Measurements from ENCODE around the gene SDCCAG8.

SDCCAG8 gene

DNA sequence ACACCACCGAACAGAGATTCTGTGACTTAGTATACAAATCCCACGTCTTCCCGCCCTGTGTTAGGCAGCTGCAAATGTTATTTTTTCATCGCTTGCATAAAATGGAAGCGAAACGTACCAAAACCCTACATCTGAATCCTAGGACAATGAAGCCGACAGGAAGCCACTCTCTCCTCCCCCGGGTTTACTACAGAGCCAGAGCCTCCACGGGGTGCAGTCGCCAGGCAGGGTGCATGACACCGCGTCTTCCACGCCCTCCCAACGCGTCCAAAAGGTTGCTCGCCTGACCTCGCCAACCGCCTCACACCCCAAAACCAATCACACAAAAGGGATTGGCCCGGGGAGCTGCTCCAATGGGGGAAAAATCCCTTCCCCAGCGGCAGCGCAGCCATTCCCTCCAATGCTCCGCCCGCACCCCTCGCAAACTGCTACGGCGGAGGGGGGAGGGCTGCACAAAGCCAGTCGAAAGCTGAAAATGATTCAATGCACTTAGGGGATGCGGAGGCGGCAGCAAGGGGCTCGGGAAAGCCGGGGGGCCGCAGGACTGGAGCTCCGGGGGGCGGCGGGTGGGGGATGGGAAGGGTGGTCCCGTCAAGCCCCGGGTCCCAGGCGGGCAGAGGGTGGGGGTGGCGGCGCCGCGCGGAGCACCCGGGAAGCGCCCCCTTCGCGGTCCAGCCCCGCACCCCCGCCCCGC, 1.5 kb upstream of the SDCCAG8 start:
- in situ Hi-C loops (cut with MboI; ENCODE audit: low sequenced_read_pairs) = no loop called here

DNA sequence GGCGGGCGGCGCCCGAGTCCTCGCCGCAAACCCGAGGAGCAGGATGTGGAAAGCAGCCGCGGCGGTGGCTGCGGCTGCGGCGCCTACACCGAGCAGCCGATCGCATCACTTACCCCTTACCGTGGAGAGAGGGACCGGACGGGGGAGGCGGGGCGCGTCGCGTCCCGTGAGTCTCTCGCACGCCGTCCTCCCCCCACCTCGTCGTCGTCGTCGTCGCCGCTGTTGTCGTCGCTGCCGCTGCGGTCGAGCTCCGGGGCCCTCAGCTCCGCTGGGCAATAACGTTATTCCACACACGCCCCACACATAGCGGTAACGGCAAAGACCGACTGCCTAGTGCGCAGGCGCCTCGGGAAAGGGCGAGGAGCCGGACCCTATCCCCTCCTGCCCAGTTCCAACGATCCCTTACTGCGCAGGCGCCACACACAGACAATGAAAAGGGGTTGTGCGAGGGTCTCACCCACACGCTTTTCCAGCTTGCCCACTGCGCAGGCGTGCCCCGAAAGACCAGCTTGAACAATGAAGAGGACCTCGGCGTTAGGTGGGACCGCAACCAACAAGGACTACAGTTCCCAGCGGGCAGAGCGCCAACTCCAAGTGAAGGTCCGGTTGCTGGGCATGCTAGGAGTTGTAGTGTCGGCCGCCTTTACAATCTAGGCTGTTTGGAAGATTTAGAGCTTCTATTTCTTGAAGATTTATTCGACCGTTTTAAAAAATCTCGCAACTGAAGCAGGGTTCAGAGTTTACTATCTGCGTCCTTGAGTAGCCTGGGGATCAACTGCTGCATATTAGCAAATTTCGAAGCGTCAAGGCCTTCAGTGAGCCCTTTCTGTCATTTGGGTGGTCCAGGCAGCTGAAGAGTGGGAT, 682 bp upstream of the SDCCAG8 start, which contains the start of gene CEP170:
Gene CEP170, minus strand, starts transcription at position 355 of the 864 bp plus-strand sequence. CDS start 30,001 bp downstream, outside the sequence.
- in situ Hi-C loops (cut with MboI; ENCODE audit: low sequenced_read_pairs) = no loop called here

DNA sequence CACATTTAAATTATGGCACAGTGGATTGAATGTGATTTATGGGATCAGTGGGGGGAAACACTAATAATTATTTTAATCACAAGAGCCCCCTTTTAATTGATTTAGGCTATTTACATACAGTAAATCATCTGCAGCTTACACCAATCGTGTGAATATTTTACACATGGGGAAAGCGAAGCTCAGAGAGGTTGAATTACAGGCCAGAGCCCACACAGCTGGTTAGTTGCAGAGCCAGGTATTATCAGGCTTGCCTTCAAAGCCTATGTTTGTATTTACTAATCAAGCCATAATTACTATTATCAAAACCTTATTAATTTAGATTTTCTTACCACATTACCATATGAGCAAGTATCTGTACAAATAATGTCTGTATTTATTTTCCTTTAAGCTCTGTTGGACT, 749 bp downstream of the SDCCAG8 start:
- in situ Hi-C loops (cut with MboI; ENCODE audit: low sequenced_read_pairs) = no loop called here

DNA sequence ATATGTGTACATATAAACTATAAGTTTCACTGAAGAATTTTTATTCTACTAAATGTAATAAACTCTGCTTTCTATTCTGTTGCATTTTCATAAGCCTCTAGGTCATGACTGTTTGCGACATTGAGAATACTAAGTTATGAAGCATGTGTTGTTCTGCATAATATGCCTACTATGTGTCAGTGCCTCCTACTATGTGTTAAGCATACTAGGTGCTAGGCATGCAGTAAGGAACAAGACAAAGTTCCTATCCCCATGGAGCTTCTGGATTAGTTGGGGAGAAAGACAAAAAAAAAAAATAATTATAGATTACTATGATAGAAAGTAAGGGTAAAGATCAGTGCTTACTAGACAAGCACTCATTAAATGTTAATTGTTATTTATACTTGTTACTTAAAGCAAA, 1.3 kb downstream of the SDCCAG8 start:
- in situ Hi-C loops (cut with MboI; ENCODE audit: low sequenced_read_pairs) = no loop called here

DNA sequence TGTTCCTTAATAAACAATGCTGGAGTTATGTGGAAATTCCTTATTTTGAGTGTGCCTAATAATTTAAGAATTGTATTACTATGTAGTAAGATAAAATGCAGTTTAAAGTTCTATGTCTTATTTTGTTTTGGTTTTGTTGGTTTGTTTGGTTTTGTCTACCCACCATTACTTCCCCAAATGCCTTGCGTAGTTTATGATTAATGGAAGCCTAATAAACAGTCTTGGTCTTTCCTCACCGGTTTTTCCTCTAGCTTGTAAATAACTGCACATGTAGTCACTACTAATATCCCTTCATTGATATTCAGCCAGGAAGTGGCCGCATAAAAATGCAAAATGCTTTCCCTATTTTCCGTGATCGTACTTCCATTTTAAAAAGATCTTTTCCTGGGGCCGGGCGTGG, 2.9 kb downstream of the SDCCAG8 start:
- in situ Hi-C loops (cut with MboI; ENCODE audit: low sequenced_read_pairs) = no loop called here

DNA sequence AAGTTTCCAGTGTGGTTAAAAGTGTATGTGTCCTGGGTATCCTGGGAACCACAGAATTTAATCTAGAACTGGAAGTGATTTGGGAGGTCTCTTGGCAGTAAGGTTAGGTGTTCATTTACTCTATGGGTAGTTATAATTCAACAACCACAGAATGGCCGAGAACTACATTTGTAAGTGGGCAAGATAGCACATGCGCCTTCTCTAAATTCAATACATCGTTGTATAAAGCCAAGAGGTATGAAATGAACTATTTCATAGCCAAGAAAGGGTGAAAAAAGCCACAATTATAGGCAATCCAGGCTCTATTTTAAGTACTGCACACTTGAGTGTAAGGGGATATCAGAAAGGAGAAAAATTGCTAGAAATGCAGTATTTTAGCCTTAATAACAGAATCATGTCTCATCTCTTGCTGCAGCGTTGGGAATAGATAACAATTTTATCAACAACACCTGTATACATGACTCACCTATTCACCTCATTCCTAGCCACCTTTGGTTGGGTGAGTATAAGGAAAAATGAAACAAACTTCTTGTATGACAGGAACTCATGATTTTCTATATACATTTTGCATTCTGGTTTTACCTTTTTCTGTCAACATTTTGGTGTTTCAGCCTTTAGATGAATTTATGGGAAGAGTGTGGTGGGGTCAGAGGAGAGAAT, 4.5 kb downstream of the SDCCAG8 start:
- in situ Hi-C loops (cut with MboI; ENCODE audit: low sequenced_read_pairs) = no loop called here

DNA sequence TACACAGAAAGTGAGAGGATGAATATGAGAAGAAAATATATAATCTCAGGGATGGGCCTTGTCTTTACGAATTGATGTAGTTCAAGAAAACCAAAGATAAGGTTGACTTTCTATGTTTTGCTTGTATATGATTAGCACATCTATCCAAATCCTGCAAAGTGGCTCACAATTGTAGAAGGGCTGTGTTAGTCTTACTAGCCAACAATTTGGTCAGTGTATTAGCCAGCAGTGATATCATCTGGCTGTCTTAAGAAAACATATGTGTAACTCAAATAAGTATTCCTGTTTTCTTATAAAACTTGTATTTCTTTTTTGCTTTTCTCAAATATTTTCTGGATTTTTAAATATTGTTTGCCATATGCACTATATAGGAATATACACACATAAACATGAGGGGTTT, 5.5 kb downstream of the SDCCAG8 start:
- in situ Hi-C loops (cut with MboI; ENCODE audit: low sequenced_read_pairs) = no loop called here

DNA sequence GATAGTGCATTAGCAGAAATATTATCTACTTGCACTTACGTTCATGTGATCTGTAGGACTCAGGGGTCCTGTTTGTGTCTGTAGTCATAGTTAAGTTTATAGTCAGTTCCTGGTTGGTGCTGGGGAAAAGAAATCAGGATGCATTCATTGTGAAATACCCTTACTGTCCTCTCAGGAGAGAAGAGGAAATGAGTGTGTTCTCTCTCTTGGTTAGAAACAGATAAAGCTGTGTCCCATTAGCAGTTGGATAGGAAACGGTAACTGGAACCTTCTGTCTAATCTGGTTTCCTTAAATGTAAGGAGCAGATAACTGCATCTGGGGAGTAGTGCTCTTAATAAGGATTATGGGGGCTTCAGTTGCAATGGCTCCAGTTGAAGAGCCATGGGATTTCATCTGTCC, 8.9 kb downstream of the SDCCAG8 start:
- in situ Hi-C loops (cut with MboI; ENCODE audit: low sequenced_read_pairs) = no loop called here

DNA sequence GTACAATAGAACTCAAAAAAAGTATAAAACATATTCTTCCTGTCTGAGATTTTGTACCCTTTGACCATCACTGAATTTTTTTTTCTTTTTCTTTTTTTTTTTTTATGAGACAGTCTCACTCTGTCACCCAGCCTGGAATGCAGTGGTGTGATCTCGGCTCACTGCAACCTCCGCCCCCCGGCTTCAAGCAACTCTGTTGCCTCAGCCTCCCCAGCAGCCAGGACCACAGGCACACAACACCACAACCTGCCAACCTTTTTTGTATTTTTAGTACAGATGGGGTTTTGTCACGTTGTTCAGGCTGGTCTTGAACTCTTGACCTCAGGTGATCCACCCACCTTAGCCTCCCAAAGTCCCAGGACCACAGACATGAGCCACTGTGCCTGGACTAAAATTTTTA, 10.4 kb downstream of the SDCCAG8 start:
- in situ Hi-C loops (cut with MboI; ENCODE audit: low sequenced_read_pairs) = no loop called here

DNA sequence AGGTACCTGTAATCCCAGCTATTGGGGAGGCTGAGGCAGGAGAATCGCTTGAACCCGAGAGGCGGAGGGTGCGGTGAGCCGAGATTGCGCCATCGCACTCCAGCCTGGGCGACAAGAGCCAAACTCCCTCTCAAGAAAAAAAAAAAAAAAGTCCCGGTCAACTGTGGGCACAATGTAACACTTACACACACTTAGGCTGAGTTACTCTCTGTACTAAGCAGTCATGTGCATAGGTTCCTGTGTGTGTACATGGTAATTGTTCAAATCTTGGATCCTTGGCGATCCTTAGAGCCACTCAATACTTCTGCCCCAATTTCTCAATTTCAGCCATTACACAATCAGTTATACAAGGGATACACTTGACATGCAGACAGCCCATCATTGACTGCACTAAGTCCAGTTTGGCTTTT, 11.6 kb downstream of the SDCCAG8 start:
- in situ Hi-C loops (cut with MboI; ENCODE audit: low sequenced_read_pairs) = no loop called here

DNA sequence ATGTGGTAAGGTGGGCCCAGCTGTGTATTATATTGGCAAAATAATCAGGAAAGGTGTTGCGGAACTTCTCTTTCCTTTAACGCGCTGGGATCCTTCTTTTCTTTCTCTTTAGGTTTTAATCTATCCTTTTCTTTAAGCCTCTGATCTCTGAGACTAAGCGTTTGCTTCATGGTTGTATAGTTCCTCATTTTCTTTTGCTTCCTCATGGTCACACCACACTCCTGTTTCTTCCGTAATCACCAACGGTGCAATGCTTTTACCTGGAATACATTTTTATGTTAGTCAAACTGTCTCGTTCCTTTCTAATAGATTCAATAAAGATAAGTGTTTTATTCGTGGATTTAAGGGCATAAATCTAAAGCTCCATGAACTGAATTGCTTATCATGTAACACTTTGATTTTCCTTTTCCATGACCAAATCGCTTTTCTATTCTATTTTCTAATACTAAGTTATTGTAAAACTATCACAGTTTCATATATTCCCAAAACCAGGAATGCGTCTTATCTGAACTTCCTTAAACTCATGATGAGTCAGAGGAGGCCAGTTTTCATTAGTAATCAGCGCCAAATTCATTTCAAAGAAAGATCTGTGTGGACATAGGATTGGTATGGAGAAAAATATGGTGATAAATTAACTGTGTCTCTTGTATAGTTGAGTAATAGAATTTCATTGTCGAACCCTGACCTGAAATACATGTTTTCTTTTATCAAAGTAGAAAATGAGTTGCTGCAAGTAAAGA, 12.2 kb downstream of the SDCCAG8 start:
- in situ Hi-C loops (cut with MboI; ENCODE audit: low sequenced_read_pairs) = no loop called here

DNA sequence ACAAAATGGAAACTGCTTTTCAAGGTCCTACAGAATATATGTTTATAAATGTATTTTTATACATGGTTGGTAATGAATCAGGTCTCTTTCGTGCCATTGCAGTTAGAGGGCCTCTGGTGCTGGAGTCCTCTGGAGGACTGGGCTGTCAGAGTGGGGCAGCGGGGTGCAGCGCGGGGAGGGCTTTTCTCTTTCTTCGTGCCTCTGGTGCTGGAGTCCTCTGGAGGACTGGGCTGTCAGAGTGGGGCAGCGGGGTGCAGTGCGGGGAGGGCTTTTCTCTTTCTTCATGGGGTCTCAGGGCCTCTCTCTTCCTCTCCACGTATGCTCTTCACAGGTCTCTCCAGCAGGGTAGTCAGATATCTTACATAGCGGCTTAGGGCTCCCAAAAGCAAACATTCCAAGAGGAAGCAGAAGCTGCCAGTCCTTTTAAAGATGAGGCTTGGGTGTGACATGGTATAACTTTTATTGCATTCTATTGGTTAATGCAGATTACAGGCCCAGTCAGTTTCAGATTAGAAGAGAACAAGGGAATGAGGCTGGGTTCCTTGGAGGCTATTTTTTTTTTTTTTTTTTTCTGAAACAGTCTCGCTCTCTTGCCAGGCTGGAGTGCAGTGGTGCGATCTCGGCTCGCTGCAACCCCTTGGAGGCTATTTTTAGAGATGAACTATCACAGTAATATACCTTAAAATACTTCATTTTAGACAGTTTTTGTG, 13.1 kb downstream of the SDCCAG8 start:
- in situ Hi-C loops (cut with MboI; ENCODE audit: low sequenced_read_pairs) = no loop called here

DNA sequence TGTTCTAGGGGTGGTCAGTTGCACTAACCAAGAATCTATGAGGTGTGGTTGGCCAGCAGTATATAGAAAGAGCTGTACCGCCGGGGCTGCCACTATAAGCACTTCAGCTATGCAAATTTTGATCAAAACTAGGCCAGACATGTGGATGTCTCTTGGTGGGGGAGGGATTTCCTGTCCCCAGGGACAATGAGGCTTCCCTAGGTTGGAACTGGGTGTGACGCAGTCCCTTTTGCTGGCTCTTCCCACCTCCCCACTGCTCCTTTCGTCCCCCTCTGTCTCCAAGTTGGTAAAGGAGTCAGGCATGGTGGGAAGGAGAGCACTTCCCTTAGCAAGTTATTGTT, 13.6 kb downstream of the SDCCAG8 start:
- in situ Hi-C loops (cut with MboI; ENCODE audit: low sequenced_read_pairs) = no loop called here

DNA sequence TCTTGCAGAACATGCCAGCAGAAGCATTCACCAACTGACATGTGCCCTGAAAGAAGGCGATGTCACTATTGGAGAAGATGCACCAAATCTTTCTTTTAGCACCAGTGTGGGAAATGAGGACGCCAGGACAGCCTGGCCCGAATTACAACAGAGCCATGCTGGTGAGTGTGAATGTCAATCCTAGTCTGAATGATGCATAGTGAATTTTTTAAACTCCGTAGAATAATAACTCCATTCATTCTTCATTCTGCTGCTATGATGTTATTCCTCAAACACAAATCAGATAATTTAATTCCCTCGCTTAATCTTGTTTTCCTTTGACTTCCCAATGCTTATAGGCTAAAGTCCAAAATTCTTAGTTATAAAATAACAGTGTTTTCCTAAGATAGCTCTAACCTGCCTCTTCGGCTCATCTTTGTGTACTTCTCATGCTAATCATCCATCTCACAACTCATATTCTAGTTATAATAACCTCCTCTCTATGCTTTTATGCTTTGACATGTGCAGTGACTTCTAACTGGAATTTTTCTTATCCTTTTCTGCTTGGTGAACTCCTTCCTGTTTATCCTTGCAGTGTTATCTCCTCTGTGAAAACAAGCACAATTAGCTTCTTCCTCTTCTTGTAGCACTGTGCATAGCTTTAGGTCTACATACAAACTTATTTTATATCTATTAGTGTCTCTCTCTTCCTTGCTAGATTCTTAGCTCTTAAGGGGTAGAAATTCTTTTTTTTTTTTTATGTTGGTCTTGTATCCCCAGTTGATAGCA, 14.4 kb downstream of the SDCCAG8 start:
- in situ Hi-C loops (cut with MboI; ENCODE audit: low sequenced_read_pairs) = no loop called here

DNA sequence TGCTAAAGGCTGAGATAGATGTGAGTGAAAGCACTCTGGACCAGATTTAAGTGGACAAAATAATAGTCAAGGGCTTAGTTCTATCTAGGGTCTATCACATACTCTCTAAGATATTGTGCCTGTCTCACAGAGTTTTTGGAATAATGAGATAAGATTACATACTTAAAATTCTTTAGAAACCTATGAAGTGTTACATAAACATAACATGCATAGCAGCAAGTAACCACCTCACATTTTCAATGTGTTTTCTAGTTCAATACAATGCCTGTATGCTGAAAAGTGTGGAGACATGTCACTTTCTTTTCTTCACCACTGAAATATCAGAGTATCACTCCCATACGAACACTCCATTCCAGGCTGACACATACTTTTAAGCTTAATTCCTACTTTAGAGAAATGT, 16.2 kb downstream of the SDCCAG8 start:
- in situ Hi-C loops (cut with MboI; ENCODE audit: low sequenced_read_pairs) = no loop called here

DNA sequence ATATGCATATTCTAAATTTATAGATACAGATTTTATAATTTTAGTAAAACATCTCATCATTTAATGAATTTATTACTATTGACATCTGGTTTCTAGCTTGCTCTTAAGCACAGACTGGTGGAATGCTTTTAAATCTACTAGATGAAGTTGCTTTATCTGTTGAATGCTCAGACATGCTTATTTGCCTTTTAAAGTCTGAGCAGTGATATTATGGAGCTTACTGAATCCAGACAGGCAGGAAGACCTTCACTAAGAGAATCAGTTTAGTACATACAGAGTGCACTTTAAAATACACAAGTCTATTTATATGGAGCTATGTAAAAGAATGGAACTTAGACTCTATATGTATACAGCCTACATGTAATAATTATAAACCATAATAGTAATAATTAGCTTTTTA, 16.6 kb downstream of the SDCCAG8 start:
- in situ Hi-C loops (cut with MboI; ENCODE audit: low sequenced_read_pairs) = no loop called here

DNA sequence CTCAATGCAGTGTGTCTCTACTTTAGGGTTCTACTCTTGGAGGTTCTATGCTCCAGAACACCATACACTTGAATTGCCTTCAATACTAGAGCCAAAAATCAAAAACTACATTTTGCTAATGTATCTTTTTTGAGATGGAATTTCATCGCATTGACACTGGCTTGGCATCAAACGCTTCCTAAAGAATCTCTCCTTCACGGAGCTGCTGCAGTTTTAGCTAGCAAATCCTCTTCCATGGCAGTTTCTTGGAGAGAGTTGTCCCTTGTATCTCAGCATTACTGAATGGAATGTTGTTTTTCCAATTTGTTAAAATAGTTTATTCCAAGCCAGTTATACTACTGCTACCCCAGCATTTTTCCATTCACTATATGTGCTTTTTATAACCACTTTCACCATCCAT, 17.7 kb downstream of the SDCCAG8 start:
- in situ Hi-C loops (cut with MboI; ENCODE audit: low sequenced_read_pairs) = no loop called here

DNA sequence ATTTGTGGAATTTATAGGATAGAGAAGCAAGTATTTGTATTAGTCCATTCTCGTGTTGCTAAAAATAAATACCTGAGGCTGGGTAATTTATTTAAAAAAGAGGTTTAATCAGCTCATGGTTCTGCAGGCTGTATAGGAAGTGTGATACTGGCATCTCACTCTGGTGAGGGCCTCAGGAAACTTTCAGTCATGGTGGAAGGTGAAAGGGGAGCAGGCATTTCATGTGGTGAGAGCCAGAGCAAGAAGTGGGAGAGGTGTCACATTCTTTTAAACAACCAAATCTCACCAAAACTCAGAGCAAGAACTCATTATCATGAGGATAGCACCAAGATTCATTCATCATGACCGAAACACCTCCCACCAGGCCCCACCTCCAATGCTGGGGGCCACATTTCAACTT, 18.1 kb downstream of the SDCCAG8 start:
- in situ Hi-C loops (cut with MboI; ENCODE audit: low sequenced_read_pairs) = no loop called here

DNA sequence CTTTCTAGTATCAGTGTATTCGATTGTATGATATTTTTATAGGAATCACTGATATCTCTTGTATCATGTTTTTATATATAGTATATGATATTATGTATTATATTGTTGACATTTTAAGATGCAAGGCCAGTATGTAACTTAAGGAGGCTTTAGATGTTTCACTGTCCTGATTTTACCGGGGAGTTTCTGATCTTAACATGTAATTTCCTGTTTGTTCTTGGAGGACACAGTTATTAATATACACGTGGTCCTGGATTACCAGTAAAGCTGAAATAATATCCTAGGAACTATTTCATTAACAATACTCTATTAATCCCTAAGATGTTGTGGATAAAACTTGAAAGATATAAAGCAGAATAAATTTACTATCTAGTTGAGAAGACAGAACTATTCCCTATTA, 19.5 kb downstream of the SDCCAG8 start:
- in situ Hi-C loops (cut with MboI; ENCODE audit: low sequenced_read_pairs) = no loop called here

DNA sequence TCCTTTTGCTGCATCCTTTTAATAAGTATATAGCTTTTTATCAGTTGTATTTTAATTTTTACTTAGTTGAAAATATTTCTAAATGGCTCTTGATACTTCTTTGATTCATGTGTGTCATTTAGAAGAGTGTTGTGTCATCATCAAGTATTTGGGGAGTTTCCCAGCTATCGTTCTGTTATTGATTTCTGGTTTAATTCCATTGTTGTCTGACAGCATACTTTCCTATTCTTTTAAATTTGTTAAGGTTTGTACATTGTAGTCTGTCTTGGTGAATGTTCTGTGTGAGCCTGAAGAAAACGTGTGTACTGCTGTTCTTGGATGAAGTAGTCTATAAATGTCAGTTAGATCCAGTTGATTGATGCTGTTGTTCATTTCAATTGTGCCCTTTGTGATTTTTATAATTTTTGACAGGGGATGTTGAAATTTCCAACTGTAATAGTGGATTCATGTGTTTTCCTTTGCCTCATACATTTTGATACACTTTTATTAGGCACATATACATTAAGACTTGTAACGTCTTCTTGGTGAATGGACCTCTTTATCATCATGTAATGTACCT, 24.8 kb downstream of the SDCCAG8 start:
- in situ Hi-C loops (cut with MboI; ENCODE audit: low sequenced_read_pairs) = no loop called here
